Measurements from ENCODE around the gene GPR160.

GPR160 gene

GRCh38 chr3:170130532-170130931, 92.7 kb downstream of the GPR160 start:
- FAIRE-seq (no peak), DNase-seq (ENCODE audit: insufficient read length) (no peak)
- TF ChIP-seq POLR2AphosphoS5 (IDR thresholded peaks at IDR 0.05; ENCODE audit: low read depth, low read length) (no peak), TAF1 (IDR thresholded peaks at IDR 0.05; ENCODE audit: borderline replicate concordance, low read depth, low read length) (no peak), POLR2A (IDR thresholded peaks at IDR 0.05; ENCODE audit: low read depth, low read length) (no peak)

- TF ChIP-seq TAF1 (IDR thresholded peaks at IDR 0.05; ENCODE audit: borderline replicate concordance, low read depth, low read length) = no peak
- TF ChIP-seq POLR2A (IDR thresholded peaks at IDR 0.05; ENCODE audit: low read depth, low read length) = no peak
- no peak for TF ChIP-seq POLR2AphosphoS5 (IDR thresholded peaks at IDR 0.05; ENCODE audit: low read depth, low read length)
- FAIRE-seq (peak; percentile 40), DNase-seq (ENCODE audit: insufficient read length) (no peak)
Observed at GRCh38 chr3:170132335-170132734, 94.5 kb downstream of the GPR160 start.
